ENCODE data around the gene ASB8.
"Not testable (repeated sequence)": the region's sequence is repeated elsewhere in the genome, so short reads cannot be mapped to it uniquely, and the experiment has no call there.

Gene ASB8

DNA sequence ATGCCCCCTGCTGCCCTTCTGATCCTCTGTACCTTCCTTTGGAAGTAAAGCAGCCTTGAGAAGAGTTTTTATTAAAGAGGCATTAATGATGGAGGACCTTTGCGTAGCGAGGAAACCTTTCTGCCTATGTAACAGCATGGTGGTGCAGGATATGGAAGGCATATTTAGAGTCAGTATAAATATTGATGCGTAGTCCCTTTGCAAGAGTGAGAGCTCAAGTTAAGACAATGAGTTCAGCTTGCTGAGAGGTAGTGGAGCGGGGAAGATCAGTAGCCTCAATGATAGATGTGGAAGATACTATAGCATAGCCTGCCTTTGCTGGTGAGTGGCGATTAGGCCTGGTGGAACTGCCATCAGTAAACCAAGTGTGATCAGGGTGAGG lies 46.0 kb downstream of the ASB8 start:
- H2AK5ac ChIP-seq (ENCODE audit: low read depth, low read length); H2BK5ac ChIP-seq (ENCODE audit: low read length); H2BK15ac ChIP-seq (ENCODE audit: low read length); H4K91ac ChIP-seq (ENCODE audit: low read depth, low read length, poor library complexity); H4K8ac ChIP-seq (ENCODE audit: low read depth, low read length); H3K18ac ChIP-seq (ENCODE audit: low read length); H2AFZ ChIP-seq (ENCODE audit: low read length); H3K4ac ChIP-seq (ENCODE audit: low read length); H3K23ac ChIP-seq (ENCODE audit: low read depth, low read length, poor library complexity); H3K14ac ChIP-seq (ENCODE audit: low read length); H3K4me2 ChIP-seq (ENCODE audit: insufficient read depth, low read length, poor library complexity, severe bottlenecking); H2BK12ac ChIP-seq (ENCODE audit: low read length); H3K9ac ChIP-seq (ENCODE audit: low read depth, low read length, poor library complexity); H3K27me3 ChIP-seq (ENCODE audit: control insufficient read depth in 3 of 3, insufficient read depth in 3 of 3, low read depth in 1 of 3, low read length in 3 of 3); DNase-seq (ENCODE audit: low spot score); H3K4me1 ChIP-seq (ENCODE audit: control insufficient read depth in 2 of 2, insufficient read depth in 1 of 2, low read depth in 1 of 2, low read length in 2 of 2); H3K9me3 ChIP-seq (replicated peaks in 1 of 2; ENCODE audit: control insufficient read depth in 2 of 2, insufficient read depth in 1 of 2, low read depth in 1 of 2, low read length in 2 of 2); H3K36me3 ChIP-seq (replicated peaks in 1 of 2; ENCODE audit: control insufficient read depth in 2 of 2, insufficient read depth in 2 of 2, low read length in 2 of 2); H3K27ac ChIP-seq (replicated peaks; ENCODE audit: low read length); H2BK120ac ChIP-seq (ENCODE audit: low read depth, low read length); H3K4me3 ChIP-seq (ENCODE audit: low read length in 2 of 2); H3K79me1 ChIP-seq (ENCODE audit: low read depth, low read length): not testable (repeated sequence)
- no CpG with 5 or more reads among the region's 5 CpGs for WGBS, 2 donors (ENCODE audit: extremely low coverage in 2 of 2, insufficient read length in 2 of 2, insufficient replicate concordance in 1 of 2)

GRCh38 chr12:48110691-48111311 lies 46.5 kb downstream of the ASB8 start:
- Histone ChIP-seq H3K79me1 (ENCODE audit: low read depth, low read length) (no peaks in the 10 kb centered on the region), H3K4me2 (ENCODE audit: insufficient read depth, low read length, poor library complexity, severe bottlenecking) (no peak overlapping the region), H3K9ac (ENCODE audit: low read depth, low read length, poor library complexity) (no peak overlapping the region), H4K8ac (ENCODE audit: low read depth, low read length) (no peak overlapping the region), H3K4ac (ENCODE audit: low read length) (no peak overlapping the region), H4K91ac (ENCODE audit: low read depth, low read length, poor library complexity) (no peak overlapping the region), H3K9me3 (replicated peaks in 1 of 2; ENCODE audit: control insufficient read depth in 2 of 2, insufficient read depth in 1 of 2, low read depth in 1 of 2, low read length in 2 of 2) (no peaks in the 10 kb centered on the region), H3K4me1 (ENCODE audit: control insufficient read depth in 2 of 2, insufficient read depth in 1 of 2, low read depth in 1 of 2, low read length in 2 of 2) (peaks cover 6 to 7% of the 10 kb centered on the region in 2 donors), H3K4me3 (ENCODE audit: low read length in 2 of 2) (no peak overlapping the region), H2AK5ac (ENCODE audit: low read depth, low read length) (no peak overlapping the region), H2AFZ (ENCODE audit: low read length) (no peak overlapping the region), H2BK120ac (ENCODE audit: low read depth, low read length) (no peak overlapping the region), H3K36me3 (replicated peaks in 1 of 2; ENCODE audit: control insufficient read depth in 2 of 2, insufficient read depth in 2 of 2, low read length in 2 of 2) (no peaks in the 10 kb centered on the region), H3K27ac (replicated peaks; ENCODE audit: low read length) (no peak overlapping the region), H2BK12ac (ENCODE audit: low read length) (no peak overlapping the region), H3K18ac (ENCODE audit: low read length) (no peak overlapping the region), H2BK15ac (ENCODE audit: low read length) (no peak overlapping the region), H3K27me3 (ENCODE audit: control insufficient read depth in 3 of 3, insufficient read depth in 3 of 3, low read depth in 1 of 3, low read length in 3 of 3) (no peaks in the 10 kb centered on the region), H2BK5ac (ENCODE audit: low read length) (no peak overlapping the region), H3K14ac (ENCODE audit: low read length) (no peak overlapping the region), H3K23ac (ENCODE audit: low read depth, low read length, poor library complexity) (no peak overlapping the region)
- WGBS, 2 donors (ENCODE audit: extremely low coverage in 2 of 2, insufficient read length in 2 of 2, insufficient replicate concordance in 1 of 2), result no CpG with 5 or more reads among the region's 1 CpG
- no peak for DNase-seq (ENCODE audit: low spot score)

DNA sequence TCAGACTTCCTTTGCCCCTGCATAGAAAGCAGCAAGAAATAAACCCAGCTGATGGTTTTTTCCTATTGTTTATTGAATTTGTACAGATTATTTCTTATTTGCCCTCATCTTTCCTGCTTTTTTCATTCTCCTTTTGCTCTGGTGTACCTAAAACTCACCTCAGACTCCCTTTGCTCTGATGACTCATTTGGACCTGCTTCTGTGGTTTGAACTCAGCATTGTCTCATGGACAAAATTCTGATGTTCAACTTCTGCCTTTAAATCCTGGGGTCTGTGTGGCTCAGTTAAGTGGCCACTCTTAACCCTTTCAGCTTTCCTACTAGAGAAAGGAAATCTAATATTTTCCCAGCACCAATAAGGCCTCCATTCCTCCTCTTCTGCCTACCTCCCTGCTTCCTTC lies 47.9 kb downstream of the ASB8 start:
- Histone ChIP-seq H2AFZ (ENCODE audit: low read length) (no peak overlapping the region), H2AK5ac (ENCODE audit: low read depth, low read length) (no peak overlapping the region), H2BK15ac (ENCODE audit: low read length) (no peak overlapping the region), H3K4ac (ENCODE audit: low read length) (no peak overlapping the region), H3K18ac (ENCODE audit: low read length) (no peak overlapping the region), H3K9me3 (replicated peaks in 1 of 2; ENCODE audit: control insufficient read depth in 2 of 2, insufficient read depth in 1 of 2, low read depth in 1 of 2, low read length in 2 of 2) (no peaks in the 10 kb centered on the region), H3K27me3 (ENCODE audit: control insufficient read depth in 3 of 3, insufficient read depth in 3 of 3, low read depth in 1 of 3, low read length in 3 of 3) (no peaks in the 10 kb centered on the region), H2BK120ac (ENCODE audit: low read depth, low read length) (no peak overlapping the region), H4K8ac (ENCODE audit: low read depth, low read length) (no peak overlapping the region), H3K14ac (ENCODE audit: low read length) (no peak overlapping the region), H3K36me3 (replicated peaks in 1 of 2; ENCODE audit: control insufficient read depth in 2 of 2, insufficient read depth in 2 of 2, low read length in 2 of 2) (no peaks in the 10 kb centered on the region), H3K23ac (ENCODE audit: low read depth, low read length, poor library complexity) (no peak overlapping the region), H3K9ac (ENCODE audit: low read depth, low read length, poor library complexity) (no peak overlapping the region), H2BK12ac (ENCODE audit: low read length) (no peak overlapping the region), H3K27ac (replicated peaks; ENCODE audit: low read length) (no peak overlapping the region), H3K4me2 (ENCODE audit: insufficient read depth, low read length, poor library complexity, severe bottlenecking) (no peak overlapping the region), H3K4me3 (ENCODE audit: low read length in 2 of 2) (no peak overlapping the region), H4K91ac (ENCODE audit: low read depth, low read length, poor library complexity) (no peak overlapping the region), H2BK5ac (ENCODE audit: low read length) (no peak overlapping the region), H3K4me1 (ENCODE audit: control insufficient read depth in 2 of 2, insufficient read depth in 1 of 2, low read depth in 1 of 2, low read length in 2 of 2) (peaks cover 7% of the 10 kb centered on the region in 2 donors), H3K79me1 (ENCODE audit: low read depth, low read length) (no peaks in the 10 kb centered on the region)
- DNase-seq (ENCODE audit: low spot score), result no peak

DNA sequence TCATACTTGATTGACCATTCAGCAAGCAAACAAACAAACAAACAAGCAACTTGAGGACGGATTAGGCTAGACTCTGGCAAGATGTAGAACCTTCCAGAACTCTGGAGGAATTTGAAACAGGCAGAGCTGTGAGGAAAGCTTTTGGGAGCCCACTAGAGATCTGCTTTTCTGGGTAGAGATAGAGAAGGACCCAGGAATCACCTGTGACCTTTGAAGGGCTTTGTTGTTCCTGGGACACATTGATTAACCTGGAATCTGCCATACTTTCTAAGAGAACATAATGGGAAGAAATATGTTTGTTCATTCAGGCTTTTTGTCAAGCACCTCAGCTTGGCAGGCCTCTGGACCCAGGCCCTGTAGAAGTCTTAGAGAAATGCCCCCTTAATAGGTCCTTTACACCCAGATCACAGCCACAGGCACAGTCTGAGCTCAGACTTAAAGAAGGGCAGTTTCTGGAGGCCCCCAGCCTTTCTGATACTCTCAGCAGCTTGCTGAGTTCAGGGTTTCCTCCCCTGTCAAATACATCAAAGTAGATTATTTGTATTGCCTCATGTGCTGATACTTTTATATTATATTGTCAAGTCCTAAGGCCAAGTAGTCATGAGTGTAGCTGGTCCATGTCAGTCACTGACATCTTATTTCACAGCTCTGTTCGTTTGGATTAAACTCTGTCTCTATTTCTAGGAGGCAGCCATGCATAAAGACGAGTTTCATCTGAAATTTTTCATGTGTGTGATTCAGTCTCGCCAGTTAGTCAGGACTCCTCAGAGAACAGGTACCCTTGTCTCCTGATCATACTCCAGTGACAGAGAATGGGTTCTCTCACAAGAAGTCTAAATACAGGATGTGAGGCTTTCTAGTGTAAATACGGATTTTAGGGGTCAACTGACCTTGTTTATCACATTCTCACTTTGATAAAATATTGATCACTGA lies 50.4 kb downstream of the ASB8 start:
- peak overlapping the region in 1 of 2 donors; percentile 71 for H3K4me3 ChIP-seq (ENCODE audit: low read length in 2 of 2)

More for the DNA sequence above, 50.4 kb downstream of the ASB8 start:
- Histone ChIP-seq H3K9ac (ENCODE audit: low read depth, low read length, poor library complexity) (no peak overlapping the region), H2BK15ac (ENCODE audit: low read length) (no peak overlapping the region), H3K4me1 (ENCODE audit: control insufficient read depth in 2 of 2, insufficient read depth in 1 of 2, low read depth in 1 of 2, low read length in 2 of 2) (peaks cover 8 to 10% of the 10 kb centered on the region in 2 donors), H4K8ac (ENCODE audit: low read depth, low read length) (no peak overlapping the region), H2BK5ac (ENCODE audit: low read length) (no peak overlapping the region), H3K14ac (ENCODE audit: low read length) (no peak overlapping the region), H2BK120ac (ENCODE audit: low read depth, low read length) (no peak overlapping the region), H3K27me3 (ENCODE audit: control insufficient read depth in 3 of 3, insufficient read depth in 3 of 3, low read depth in 1 of 3, low read length in 3 of 3) (no peaks in the 10 kb centered on the region), H3K9me3 (replicated peaks in 1 of 2; ENCODE audit: control insufficient read depth in 2 of 2, insufficient read depth in 1 of 2, low read depth in 1 of 2, low read length in 2 of 2) (no peaks in the 10 kb centered on the region), H3K36me3 (replicated peaks in 1 of 2; ENCODE audit: control insufficient read depth in 2 of 2, insufficient read depth in 2 of 2, low read length in 2 of 2) (peaks cover 0 to 6% of the 10 kb centered on the region in 2 donors), H3K4ac (ENCODE audit: low read length) (no peak overlapping the region), H3K23ac (ENCODE audit: low read depth, low read length, poor library complexity) (no peak overlapping the region), H2AK5ac (ENCODE audit: low read depth, low read length) (no peak overlapping the region), H3K4me2 (ENCODE audit: insufficient read depth, low read length, poor library complexity, severe bottlenecking) (no peak overlapping the region), H2BK12ac (ENCODE audit: low read length) (no peak overlapping the region), H3K27ac (replicated peaks; ENCODE audit: low read length) (peak overlapping the region; percentile 97), H3K18ac (ENCODE audit: low read length) (no peak overlapping the region), H4K91ac (ENCODE audit: low read depth, low read length, poor library complexity) (no peak overlapping the region), H3K79me1 (ENCODE audit: low read depth, low read length) (no peaks in the 10 kb centered on the region), H2AFZ (ENCODE audit: low read length) (peak overlapping the region; percentile 91)
- no peak for DNase-seq (ENCODE audit: low spot score)
- WGBS, 2 donors (ENCODE audit: extremely low coverage in 2 of 2, insufficient read length in 2 of 2, insufficient replicate concordance in 1 of 2), result no CpG with 5 or more reads among the region's 5 CpGs

Measured in neuronal stem cell (in vitro differentiated cells).